HG03060 (cell line): ENCODE measurements around the gene LIN7A.

Experiments
- ATAC-seq: cut with Tn5 transposase; IDR thresholded peaks from one replicate; pipeline ENCODE4 v1.9.1; 2021; ENCODE audit warnings: low read depth, moderate number of reproducible peaks; ENCODE audit not compliant: unreplicated experiment

LIN7A gene

GRCh38 chr12:80937391-80938238 is at the start of gene LIN7A:
Gene LIN7A (minus strand): TSS chr12:80937934. CDS start chr12:80937722, 212 bp downstream.
- peak; percentile 6 for ATAC-seq

- ATAC-seq, result no peak
These were observed 48.5 kb upstream of the LIN7A start for GRCh38 chr12:80986224-80986623.

GRCh38 chr12:80979816-80980215 is 42.1 kb upstream of the LIN7A start:
- no peak for ATAC-seq

- ATAC-seq, result no peak
These were observed 41.5 kb upstream of the LIN7A start for GRCh38 chr12:80979251-80979650.

- ATAC-seq, result no peak
These were observed 39.6 kb upstream of the LIN7A start for GRCh38 chr12:80977346-80977745.

- no peak for ATAC-seq
These were observed 30.6 kb upstream of the LIN7A start for GRCh38 chr12:80968326-80968725.

GRCh38 chr12:80967565-80967964 is 29.8 kb upstream of the LIN7A start:
- ATAC-seq, result no peak

- no peak for ATAC-seq
These were observed 28.3 kb upstream of the LIN7A start for GRCh38 chr12:80966001-80966400.

- ATAC-seq, result no peak
These were observed 20.4 kb upstream of the LIN7A start for GRCh38 chr12:80958162-80958561.

- no peak for ATAC-seq
These were observed 17.3 kb upstream of the LIN7A start for GRCh38 chr12:80954857-80955520.

GRCh38 chr12:80952443-80952842 is 14.7 kb upstream of the LIN7A start:
- ATAC-seq, result no peak

GRCh38 chr12:80946591-80946990 is 8.9 kb upstream of the LIN7A start:
- no peak for ATAC-seq

GRCh38 chr12:80943338-80943737 is 5.6 kb upstream of the LIN7A start:
- no peak for ATAC-seq

- no peak for ATAC-seq
These were observed 4.2 kb upstream of the LIN7A start for GRCh38 chr12:80941916-80942315.

- no peak for ATAC-seq
These were observed 1.7 kb upstream of the LIN7A start for GRCh38 chr12:80939231-80939950.

GRCh38 chr12:80938397-80938796 is 663 bp upstream of the LIN7A start:
- ATAC-seq, result no peak

- ATAC-seq, result peak; percentile 40
These were observed 918 bp downstream of the LIN7A start for GRCh38 chr12:80936642-80937390.

- ATAC-seq, result no peak
These were observed 1.4 kb downstream of the LIN7A start for GRCh38 chr12:80936353-80936641.

- no peak for ATAC-seq
These were observed 2.6 kb downstream of the LIN7A start for GRCh38 chr12:80935111-80935510.

GRCh38 chr12:80925983-80926382 is 11.8 kb downstream of the LIN7A start:
- no peak for ATAC-seq

- no peak for ATAC-seq
These were observed 12.5 kb downstream of the LIN7A start for GRCh38 chr12:80925237-80925636.
